A673 (cell line): Measurements from ENCODE around the gene FXYD2.

Source experiments
- EZH2 ChIP-seq: fragments of 200-600 bp; sonication (generic); IDR thresholded peaks from 2 replicates; pipeline ENCODE4 v1.6.1; 2017; ENCODE audit warnings: borderline replicate concordance, low read depth, mild to moderate bottlenecking, mixed read lengths, antibody characterized with exemption, low read length; ENCODE audit not compliant: poor library complexity, severe bottlenecking
- TF ChIP-seq, protein P1 (sequence below): fragments of 300-800, 200-600 bp; sonication (generic); conservative IDR thresholded peaks from 2 replicates; pipeline ENCODE4 v1.5.1; 2017; ENCODE audit warnings: low read depth, mild to moderate bottlenecking, antibody characterized with exemption, low read length, moderate library complexity, mixed read lengths

DNA sequence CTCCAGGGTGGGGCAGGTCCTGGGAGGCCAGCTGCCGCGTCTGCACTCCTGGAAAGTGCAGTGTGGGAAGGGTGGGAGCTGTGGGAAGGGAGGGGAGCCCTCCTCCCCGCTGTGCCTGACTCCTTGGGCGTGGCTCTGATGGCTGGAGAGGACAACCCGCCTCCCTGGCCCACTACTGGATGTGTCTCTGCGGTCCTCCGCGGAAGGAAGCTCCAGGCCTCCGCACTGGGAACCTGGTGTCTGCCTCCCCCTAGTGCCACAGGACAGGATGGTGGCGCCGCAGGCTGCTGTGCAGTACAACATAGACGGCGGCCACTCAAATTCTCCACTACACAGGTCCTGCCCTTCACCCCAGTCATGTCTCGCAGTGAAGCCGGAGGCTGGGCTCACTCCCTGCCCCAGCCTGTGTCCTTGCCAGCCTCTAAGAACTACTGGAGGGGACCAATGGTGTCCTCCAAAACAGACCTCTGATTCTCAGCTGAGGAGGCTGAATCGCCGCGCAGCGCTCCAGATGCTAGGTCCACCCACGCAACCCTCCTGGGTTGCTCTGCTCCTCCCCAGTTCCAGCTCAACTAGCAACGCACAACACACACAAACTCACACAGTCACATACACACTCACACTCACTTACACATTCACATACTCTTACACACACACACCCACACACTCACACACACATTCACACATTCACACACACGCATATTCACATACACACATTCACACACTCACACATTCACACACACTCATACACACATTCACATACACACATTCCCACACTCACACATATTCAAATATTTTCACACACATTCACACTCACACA is 15.1 kb downstream of the FXYD2 start:
- TF ChIP-seq, protein P1, sequence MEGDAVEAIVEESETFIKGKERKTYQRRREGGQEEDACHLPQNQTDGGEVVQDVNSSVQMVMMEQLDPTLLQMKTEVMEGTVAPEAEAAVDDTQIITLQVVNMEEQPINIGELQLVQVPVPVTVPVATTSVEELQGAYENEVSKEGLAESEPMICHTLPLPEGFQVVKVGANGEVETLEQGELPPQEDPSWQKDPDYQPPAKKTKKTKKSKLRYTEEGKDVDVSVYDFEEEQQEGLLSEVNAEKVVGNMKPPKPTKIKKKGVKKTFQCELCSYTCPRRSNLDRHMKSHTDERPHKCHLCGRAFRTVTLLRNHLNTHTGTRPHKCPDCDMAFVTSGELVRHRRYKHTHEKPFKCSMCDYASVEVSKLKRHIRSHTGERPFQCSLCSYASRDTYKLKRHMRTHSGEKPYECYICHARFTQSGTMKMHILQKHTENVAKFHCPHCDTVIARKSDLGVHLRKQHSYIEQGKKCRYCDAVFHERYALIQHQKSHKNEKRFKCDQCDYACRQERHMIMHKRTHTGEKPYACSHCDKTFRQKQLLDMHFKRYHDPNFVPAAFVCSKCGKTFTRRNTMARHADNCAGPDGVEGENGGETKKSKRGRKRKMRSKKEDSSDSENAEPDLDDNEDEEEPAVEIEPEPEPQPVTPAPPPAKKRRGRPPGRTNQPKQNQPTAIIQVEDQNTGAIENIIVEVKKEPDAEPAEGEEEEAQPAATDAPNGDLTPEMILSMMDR: peak; percentile 76
- TF ChIP-seq EZH2: no peak
